Activated naive CD8-positive, alpha-beta T cell treated with anti-CD3 and anti-CD28 coated beads, Interleukin-2, amount 10 ng/mL, durations not matched to agents 7 days and 5 days (primary cell): ENCODE results near the gene PRSS38. TPM values are rescaled to one million over a fixed set of nuclear protein-coding genes. Genes with fewer than 3 reads are reported as not detected.

Experiments
- ATAC-seq: fragments of 150-1000 bp; cut with Tn5 transposase; one replicate; pipeline ENCODE4 v1.10.0; 2021; ENCODE audit warnings: low read depth, moderate library complexity
- POLR2A ChIA-PET: fragments of 350-600 bp; sonication (Branson Sonifier 250); formaldehyde crosslinking; loops from one replicate; lab custom pipeline; 2021; ENCODE audit warnings: antibody characterized with exemption; lab: Charles Lee
- DNase-seq: peaks from one replicate; pipeline ENCODE4 v3.0.0; 2021
- H3K27ac Mint-ChIP-seq: one replicate; pipeline ENCODE4 v1.8.0; 2022; ENCODE audit warnings: mild to moderate bottlenecking, mixed read lengths
- H3K27me3 Mint-ChIP-seq: one replicate; pipeline ENCODE4 v1.8.0; 2022; ENCODE audit warnings: mild to moderate bottlenecking, moderate library complexity, mixed read lengths
- H3K36me3 Mint-ChIP-seq: one replicate; pipeline ENCODE4 v1.8.0; 2021; ENCODE audit warnings: mild to moderate bottlenecking, mixed read lengths
- H3K4me1 Mint-ChIP-seq: one replicate; pipeline ENCODE4 v1.8.0; 2021; ENCODE audit warnings: mixed read lengths
- H3K4me3 Mint-ChIP-seq: one replicate; pipeline ENCODE4 v1.8.0; 2022; ENCODE audit warnings: mild to moderate bottlenecking, moderate library complexity, mixed read lengths
- H3K9me3 Mint-ChIP-seq: one replicate; pipeline ENCODE4 v1.8.0; 2021; ENCODE audit warnings: mixed read lengths
- total RNA-seq, 2 experiments: library from RNA; stranded (reverse); gene quantifications; one replicate each; pipeline ENCODE4 v1.2.3, GENCODE V29; 2021

Gene PRSS38
- total RNA-seq, 2 experiments from 2014 or later: not detected

GRCh38 chr1:227785094-227785804, 30.2 kb upstream of the PRSS38 start:
- H3K4me3 Mint-ChIP-seq: no peak overlapping the region
- POLR2A ChIA-PET: no interaction called here
- no peaks in the 10 kb centered on the region for H3K9me3 Mint-ChIP-seq
- H3K4me1 Mint-ChIP-seq: peaks cover 5% of the 10 kb centered on the region
- no peak for DNase-seq
- H3K27me3 Mint-ChIP-seq: peaks cover 14% of the 10 kb centered on the region
- no peak for ATAC-seq
- H3K36me3 Mint-ChIP-seq: peaks cover 3% of the 10 kb centered on the region
- H3K27ac Mint-ChIP-seq: no peak overlapping the region

DNA sequence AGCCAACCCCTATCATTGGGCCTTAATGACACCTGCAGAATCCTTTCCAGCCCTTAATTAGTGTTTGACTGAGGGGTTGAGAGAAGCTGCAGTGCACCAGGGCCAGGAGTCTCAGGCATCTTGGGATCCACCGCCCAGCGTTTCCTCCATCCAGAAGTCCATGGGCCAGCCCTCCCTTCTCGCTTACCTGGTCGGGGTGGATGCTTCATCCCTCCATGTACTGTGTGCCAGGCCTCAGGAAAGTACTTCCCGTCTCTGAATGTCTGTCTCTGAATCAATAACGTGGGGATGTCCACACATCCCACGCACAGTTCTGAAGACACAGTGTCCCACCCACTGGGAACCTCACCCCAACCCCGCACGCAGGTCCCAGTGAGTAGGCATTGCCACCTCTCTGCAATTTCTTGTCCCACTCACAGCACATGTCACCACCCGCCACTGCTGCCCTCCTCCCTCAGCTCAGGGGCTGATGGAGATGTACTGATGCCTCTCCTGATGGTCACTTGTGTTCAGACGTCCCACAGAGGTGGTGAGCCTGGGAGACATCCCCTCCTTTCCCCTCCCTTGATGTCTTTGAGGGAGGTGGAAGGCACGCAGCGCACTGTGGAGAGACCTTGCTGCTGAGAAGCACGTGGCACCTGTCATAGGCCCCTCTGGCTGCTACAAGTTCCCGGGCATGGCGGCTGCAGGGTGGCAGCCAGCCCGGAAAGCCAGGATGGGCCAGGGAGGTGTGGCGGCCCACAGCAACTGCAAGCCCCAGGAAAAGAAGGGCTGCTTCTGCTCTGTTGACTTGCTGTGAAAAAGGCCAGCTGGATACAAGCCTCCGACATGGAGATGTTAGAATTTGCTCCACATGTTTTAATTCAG, 29.4 kb upstream of the PRSS38 start:
- no peak overlapping the region for H3K4me3 Mint-ChIP-seq
- ATAC-seq (no peak), DNase-seq (no peak)
- H3K27me3 Mint-ChIP-seq: peaks cover 16% of the 10 kb centered on the region
- POLR2A ChIA-PET: no interaction called here
- no peaks in the 10 kb centered on the region for H3K9me3 Mint-ChIP-seq
- peaks cover 5% of the 10 kb centered on the region for H3K4me1 Mint-ChIP-seq
- H3K36me3 Mint-ChIP-seq: peaks cover 3% of the 10 kb centered on the region
- H3K27ac Mint-ChIP-seq: no peak overlapping the region

DNA sequence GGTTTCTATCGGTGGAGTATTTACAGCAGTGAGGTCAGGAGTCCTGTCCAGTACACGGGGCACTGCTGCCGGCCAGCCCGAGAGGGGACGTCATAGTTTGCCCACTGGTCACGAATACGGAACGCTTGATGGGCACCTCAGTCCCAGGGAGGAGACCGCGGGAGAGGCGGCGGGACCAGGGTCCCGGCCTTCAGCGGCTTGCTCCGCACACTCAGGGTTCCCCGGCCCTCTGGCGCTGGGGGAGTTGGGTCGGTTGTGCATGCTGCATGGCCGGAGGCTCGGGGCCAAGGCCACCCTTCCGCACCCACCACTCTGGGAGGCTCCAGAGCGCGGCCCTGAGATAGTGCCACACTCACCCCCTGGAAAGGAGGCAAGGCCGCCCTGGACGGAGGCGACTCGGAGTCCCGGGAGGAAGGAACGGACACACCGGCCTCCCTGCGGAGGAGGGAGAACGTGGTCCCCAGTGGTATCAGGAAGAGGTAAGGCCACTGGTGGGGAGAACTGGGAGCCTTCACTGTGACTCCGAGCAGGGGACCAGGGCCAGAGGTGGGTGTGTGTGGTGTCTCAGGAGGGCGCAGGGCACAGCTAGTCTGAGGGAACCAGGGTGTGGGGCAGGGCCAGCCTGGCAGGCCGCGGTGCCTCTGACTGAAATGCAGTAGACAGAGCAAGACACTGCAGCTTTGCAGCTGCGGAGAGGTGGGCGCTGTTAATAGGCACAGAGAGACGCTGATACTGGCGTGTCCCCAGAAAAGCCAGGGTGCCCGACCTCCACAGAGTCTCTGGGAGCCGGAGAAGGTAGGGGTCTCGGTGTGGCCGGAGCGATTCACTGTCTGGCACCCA, 28.6 kb upstream of the PRSS38 start:
- H3K4me3 Mint-ChIP-seq: peak overlapping the region; percentile 77
- H3K36me3 Mint-ChIP-seq: peaks cover 3% of the 10 kb centered on the region
- H3K27me3 Mint-ChIP-seq: peaks cover 16% of the 10 kb centered on the region
- no peak for ATAC-seq
- no peak overlapping the region for H3K27ac Mint-ChIP-seq
- peak; percentile 31 for DNase-seq
- POLR2A ChIA-PET: no interaction called here
- H3K9me3 Mint-ChIP-seq: no peaks in the 10 kb centered on the region
- peaks cover 5% of the 10 kb centered on the region for H3K4me1 Mint-ChIP-seq

- Mint-ChIP-seq H3K4me1 (peaks cover 5% of the 10 kb centered on the region), H3K36me3 (no peaks in the 10 kb centered on the region), H3K9me3 (no peaks in the 10 kb centered on the region), H3K27ac (peak overlapping the region; percentile 49), H3K27me3 (peaks cover 16% of the 10 kb centered on the region), H3K4me3 (peak overlapping the region; percentile 77)
- ATAC-seq (peak; percentile 94), DNase-seq (peak; percentile 90)
- POLR2A ChIA-PET: interaction anchor here (0.9 to 1.3 kb wide), 4 partner anchors 13 to 53 kb away, joined by 3 to 9 read pairs (median 8); partner anchors contain the start of genes JMJD4 and SNAP47
Measured at GRCh38 chr1:227787513-227788270, 27.8 kb upstream of the PRSS38 start.

- Mint-ChIP-seq H3K9me3 (no peaks in the 10 kb centered on the region), H3K4me3 (peak overlapping the region; percentile 78), H3K36me3 (no peaks in the 10 kb centered on the region), H3K27ac (no peak overlapping the region), H3K27me3 (peaks cover 16% of the 10 kb centered on the region), H3K4me1 (peaks cover 5% of the 10 kb centered on the region)
- DNase-seq (peak; percentile 82), ATAC-seq (peak; percentile 69)
- POLR2A ChIA-PET: interaction anchor here (0.9 to 1.3 kb wide), 4 partner anchors 14 to 53 kb away, joined by 3 to 9 read pairs (median 8); partner anchors contain the start of genes JMJD4 and SNAP47
Measured at GRCh38 chr1:227788271-227789083, 27.0 kb upstream of the PRSS38 start.

DNA sequence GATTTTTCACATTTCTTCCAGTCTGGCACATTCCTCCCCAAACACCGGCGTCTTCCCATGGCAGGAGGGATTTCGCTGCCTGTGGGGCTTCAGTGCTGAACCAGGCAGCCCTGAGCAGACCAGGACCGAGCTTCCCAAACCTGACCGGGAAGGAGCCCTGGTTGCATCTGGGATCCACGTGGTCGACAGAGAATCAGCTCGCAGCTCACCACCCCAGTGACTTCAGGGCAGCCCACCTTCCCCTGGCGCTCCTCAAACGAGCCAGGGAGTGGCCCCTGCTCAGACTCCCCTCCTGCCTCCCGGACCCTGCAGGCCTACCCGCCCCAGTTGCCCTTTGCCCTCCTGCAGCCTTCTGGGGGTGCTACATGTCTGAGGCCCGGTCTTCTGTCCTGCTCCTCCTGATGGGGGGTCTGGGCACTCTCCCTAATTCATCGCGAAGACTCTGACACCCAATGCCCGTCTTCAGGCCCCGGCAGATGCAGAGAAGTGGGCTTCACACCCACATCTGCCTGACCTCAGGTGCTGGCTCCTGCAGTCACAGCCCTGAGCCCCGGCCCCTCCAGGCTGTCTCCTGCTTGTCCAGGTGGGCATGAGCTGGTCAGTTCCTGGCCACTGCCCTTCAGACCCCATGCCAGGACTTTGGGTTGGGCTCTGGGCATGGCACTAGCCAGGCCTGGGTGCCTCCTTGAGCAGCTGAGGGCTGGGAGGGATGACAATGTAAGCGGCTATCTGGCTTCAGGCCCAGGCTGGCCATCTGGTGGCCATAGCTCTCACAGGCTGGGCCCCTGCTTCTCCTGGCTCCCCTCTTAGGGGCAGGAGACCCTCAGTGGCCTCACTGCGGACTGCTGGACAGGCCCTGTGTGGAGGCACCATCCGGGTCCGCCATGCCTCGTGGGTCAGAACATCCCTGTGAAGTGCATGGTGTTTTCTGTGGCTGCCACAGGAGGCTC, 26.1 kb upstream of the PRSS38 start:
- Mint-ChIP-seq H3K4me1 (peaks cover 5% of the 10 kb centered on the region), H3K27ac (no peak overlapping the region), H3K4me3 (peak overlapping the region; percentile 78), H3K9me3 (no peaks in the 10 kb centered on the region), H3K36me3 (no peaks in the 10 kb centered on the region), H3K27me3 (peaks cover 13% of the 10 kb centered on the region)
- no peak for ATAC-seq
- POLR2A ChIA-PET: no interaction called here
- DNase-seq: peak; percentile 32

DNA sequence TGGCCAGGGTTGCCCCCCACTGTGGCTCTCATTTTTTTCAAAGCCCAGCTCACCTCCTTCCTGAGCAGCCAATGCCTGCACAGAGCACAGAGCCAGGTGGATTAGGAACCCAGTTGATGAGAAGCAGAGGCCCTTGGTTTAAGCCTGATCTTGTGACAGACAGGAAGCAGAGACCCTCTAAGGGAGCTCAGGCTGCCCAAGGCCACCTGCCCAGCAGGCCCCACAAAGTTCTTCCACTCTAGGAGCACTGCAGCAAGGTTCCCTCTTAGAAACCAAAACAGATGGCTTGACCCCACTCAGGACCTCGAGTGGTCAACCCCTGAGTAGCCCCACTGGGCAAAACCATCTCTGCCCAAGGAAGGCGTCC, 25.5 kb upstream of the PRSS38 start:
- Mint-ChIP-seq H3K27me3 (peaks cover 12% of the 10 kb centered on the region), H3K9me3 (no peaks in the 10 kb centered on the region), H3K4me3 (no peak overlapping the region), H3K4me1 (peaks cover 7% of the 10 kb centered on the region), H3K27ac (no peak overlapping the region), H3K36me3 (no peaks in the 10 kb centered on the region)
- ATAC-seq: no peak
- POLR2A ChIA-PET: no interaction called here
- DNase-seq: no peak

GRCh38 chr1:227790868-227791267, 24.6 kb upstream of the PRSS38 start:
- Mint-ChIP-seq H3K4me1 (peaks cover 7% of the 10 kb centered on the region), H3K27ac (no peak overlapping the region), H3K36me3 (no peaks in the 10 kb centered on the region), H3K27me3 (peaks cover 12% of the 10 kb centered on the region), H3K4me3 (no peak overlapping the region), H3K9me3 (no peaks in the 10 kb centered on the region)
- DNase-seq (no peak), ATAC-seq (no peak)
- POLR2A ChIA-PET: no interaction called here

DNA sequence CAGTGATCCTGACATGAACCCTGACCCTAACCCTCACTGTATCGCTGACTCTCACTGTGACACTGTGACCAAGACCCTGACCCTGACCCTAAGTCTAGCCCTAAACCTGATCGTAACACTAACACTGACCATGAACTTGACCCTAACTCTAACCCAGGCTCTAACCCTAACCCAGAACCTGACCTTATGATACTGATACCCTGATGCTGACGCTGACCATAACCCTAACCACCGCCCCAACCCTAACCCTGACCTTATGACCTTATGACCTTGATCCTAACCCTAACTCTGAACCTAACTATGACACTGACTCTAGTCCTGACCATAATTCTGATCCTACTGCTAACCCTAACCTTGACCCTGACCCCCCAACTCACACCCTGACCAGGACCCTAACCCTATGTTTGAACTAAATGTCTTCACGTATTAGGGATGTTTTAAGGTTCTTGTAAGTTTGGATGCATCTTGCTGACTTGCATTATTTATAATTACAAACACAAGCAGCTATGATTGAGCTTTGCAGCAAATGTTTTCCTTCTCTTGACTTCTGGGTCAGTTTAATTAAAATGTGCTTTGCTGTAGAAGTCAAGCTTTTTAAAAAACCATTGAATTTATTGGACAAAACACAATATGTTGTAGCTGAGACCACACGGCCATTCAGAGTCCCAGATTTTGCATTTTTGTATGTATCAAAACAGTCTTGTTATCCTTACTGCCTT, 23.9 kb upstream of the PRSS38 start:
- H3K27ac Mint-ChIP-seq: no peak overlapping the region
- no peak for DNase-seq
- peaks cover 7% of the 10 kb centered on the region for H3K4me1 Mint-ChIP-seq
- no peak for ATAC-seq
- no peak overlapping the region for H3K4me3 Mint-ChIP-seq
- POLR2A ChIA-PET: no interaction called here
- H3K27me3 Mint-ChIP-seq: peaks cover 7% of the 10 kb centered on the region
- no peaks in the 10 kb centered on the region for H3K9me3 Mint-ChIP-seq
- no peaks in the 10 kb centered on the region for H3K36me3 Mint-ChIP-seq

DNA sequence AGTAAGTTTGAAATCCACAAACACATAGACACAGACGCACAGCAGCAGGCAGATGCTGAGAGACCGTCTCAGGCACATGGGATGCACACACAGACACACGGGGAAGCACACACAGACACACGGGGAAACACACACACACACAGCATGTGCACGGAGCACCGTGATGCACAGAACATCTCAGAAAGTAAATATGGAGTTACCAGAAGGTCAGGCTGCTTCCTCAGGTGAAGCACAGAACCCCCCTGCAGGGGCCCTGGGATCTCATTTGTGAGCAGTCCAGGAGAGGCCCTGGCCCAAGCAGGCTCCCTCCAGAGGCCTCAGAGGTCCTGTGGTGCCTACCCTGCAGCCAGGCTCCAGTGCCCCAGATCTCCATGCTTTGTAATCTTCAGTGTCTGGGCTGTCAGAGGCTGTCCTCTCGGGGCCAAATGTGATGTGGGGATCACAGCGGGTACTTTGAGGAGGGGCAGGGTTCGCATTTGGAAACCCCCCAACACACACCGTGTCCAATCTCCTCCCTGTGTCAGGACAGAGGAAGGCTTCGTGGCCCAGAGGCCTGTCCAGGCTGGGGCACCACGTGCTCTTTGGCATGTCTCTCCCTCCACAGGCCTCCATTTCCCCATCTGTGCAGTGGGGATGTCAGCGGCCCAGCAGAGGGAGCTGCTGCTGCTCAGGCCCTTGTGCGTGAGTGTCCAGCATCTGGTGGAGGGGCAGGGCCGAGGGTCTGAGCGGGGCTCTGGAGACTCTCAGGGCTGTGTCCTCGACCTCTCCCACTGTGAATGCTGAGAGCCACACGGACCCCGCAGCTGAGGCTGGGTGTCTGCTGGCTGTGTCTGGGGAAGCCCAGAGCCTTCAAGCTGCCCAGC, 23.0 kb upstream of the PRSS38 start:
- POLR2A ChIA-PET: no interaction called here
- DNase-seq (no peak), ATAC-seq (no peak)
- peaks cover 3% of the 10 kb centered on the region for H3K4me1 Mint-ChIP-seq
- no peaks in the 10 kb centered on the region for H3K9me3 Mint-ChIP-seq
- no peak overlapping the region for H3K4me3 Mint-ChIP-seq
- H3K36me3 Mint-ChIP-seq: no peaks in the 10 kb centered on the region
- H3K27me3 Mint-ChIP-seq: peaks cover 2% of the 10 kb centered on the region
- H3K27ac Mint-ChIP-seq: no peak overlapping the region
